Measurements from ENCODE around the gene FZD7. TPM values are rescaled to one million over a fixed set of nuclear protein-coding genes. Genes with fewer than 3 reads are reported as not detected.

The FZD7 gene
- total and polyA plus RNA-seq, 10 of the 15 experiments (the other 5 are each of a cell fraction or from before 2014, with no cell fraction given) = 0.24 to 2.4 (median 0.75) TPM

DNA sequence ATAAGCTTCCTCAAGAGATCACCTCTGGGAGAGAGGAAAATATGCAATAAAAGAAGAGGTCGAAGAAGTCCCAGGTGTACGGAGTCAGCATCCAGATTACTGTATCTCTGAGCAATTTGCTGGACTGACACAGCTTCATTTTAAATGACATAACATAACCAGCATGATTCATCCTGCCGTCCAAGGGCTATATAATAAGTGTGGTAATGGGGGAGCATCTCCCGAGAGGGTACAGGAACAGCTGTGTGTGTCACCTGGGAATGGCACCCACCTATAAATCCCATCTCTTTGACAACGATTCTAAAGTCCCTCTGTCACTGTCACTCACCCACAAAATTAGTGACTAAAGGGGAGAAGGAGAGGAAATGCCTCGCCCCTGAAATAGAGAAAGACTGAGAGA is 19.3 kb upstream of the FZD7 start (continued):
- TF ChIP-seq, protein P1, sequence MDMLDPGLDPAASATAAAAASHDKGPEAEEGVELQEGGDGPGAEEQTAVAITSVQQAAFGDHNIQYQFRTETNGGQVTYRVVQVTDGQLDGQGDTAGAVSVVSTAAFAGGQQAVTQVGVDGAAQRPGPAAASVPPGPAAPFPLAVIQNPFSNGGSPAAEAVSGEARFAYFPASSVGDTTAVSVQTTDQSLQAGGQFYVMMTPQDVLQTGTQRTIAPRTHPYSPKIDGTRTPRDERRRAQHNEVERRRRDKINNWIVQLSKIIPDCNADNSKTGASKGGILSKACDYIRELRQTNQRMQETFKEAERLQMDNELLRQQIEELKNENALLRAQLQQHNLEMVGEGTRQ (IDR thresholded peaks at IDR 0.05; ENCODE audit: borderline replicate concordance, low read depth, low read length) = no peak
- no peak for TF ChIP-seq ZNF217 (IDR thresholded peaks at IDR 0.05)
- TF ChIP-seq SMAD1 (IDR thresholded peaks at IDR 0.05; ENCODE audit: low read depth, partially characterized antibody) = no peak
- no peak for TF ChIP-seq SIN3A (IDR thresholded peaks at IDR 0.05; ENCODE audit: low read depth, low read length)
- TF ChIP-seq, protein P2, sequence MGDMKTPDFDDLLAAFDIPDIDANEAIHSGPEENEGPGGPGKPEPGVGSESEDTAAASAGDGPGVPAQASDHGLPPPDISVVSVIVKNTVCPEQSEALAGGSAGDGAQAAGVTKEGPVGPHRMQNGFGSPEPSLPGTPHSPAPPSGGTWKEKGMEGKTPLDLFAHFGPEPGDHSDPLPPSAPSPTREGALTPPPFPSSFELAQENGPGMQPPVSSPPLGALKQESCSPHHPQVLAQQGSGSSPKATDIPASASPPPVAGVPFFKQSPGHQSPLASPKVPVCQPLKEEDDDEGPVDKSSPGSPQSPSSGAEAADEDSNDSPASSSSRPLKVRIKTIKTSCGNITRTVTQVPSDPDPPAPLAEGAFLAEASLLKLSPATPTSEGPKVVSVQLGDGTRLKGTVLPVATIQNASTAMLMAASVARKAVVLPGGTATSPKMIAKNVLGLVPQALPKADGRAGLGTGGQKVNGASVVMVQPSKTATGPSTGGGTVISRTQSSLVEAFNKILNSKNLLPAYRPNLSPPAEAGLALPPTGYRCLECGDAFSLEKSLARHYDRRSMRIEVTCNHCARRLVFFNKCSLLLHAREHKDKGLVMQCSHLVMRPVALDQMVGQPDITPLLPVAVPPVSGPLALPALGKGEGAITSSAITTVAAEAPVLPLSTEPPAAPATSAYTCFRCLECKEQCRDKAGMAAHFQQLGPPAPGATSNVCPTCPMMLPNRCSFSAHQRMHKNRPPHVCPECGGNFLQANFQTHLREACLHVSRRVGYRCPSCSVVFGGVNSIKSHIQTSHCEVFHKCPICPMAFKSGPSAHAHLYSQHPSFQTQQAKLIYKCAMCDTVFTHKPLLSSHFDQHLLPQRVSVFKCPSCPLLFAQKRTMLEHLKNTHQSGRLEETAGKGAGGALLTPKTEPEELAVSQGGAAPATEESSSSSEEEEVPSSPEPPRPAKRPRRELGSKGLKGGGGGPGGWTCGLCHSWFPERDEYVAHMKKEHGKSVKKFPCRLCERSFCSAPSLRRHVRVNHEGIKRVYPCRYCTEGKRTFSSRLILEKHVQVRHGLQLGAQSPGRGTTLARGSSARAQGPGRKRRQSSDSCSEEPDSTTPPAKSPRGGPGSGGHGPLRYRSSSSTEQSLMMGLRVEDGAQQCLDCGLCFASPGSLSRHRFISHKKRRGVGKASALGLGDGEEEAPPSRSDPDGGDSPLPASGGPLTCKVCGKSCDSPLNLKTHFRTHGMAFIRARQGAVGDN (IDR thresholded peaks at IDR 0.05) = no peak
- no peak for TF ChIP-seq NR2C1 (IDR thresholded peaks at IDR 0.05)
- TF ChIP-seq TCF12 (IDR thresholded peaks at IDR 0.05; ENCODE audit: low read depth, low read length) = no peak
- TF ChIP-seq NRF1 (conservative IDR thresholded peaks at IDR 0.05; ENCODE audit: low read depth, low read length) = no peak
- TF ChIP-seq ASH2L (IDR thresholded peaks at IDR 0.05; ENCODE audit: borderline replicate concordance, low read depth) = no peak

Measured in GM12878 (cell line).